ENCODE data around the gene ADGRV1.

The ADGRV1 gene

GRCh38 chr5:91098541-91098940 is 539.9 kb downstream of the ADGRV1 start:
- DNase-seq (ENCODE audit: low spot score): no peak
- TF ChIP-seq, protein P1, sequence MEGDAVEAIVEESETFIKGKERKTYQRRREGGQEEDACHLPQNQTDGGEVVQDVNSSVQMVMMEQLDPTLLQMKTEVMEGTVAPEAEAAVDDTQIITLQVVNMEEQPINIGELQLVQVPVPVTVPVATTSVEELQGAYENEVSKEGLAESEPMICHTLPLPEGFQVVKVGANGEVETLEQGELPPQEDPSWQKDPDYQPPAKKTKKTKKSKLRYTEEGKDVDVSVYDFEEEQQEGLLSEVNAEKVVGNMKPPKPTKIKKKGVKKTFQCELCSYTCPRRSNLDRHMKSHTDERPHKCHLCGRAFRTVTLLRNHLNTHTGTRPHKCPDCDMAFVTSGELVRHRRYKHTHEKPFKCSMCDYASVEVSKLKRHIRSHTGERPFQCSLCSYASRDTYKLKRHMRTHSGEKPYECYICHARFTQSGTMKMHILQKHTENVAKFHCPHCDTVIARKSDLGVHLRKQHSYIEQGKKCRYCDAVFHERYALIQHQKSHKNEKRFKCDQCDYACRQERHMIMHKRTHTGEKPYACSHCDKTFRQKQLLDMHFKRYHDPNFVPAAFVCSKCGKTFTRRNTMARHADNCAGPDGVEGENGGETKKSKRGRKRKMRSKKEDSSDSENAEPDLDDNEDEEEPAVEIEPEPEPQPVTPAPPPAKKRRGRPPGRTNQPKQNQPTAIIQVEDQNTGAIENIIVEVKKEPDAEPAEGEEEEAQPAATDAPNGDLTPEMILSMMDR (IDR thresholded peaks at IDR 0.05): no peak
- H3K27ac ChIP-seq: no peak overlapping the region

DNA sequence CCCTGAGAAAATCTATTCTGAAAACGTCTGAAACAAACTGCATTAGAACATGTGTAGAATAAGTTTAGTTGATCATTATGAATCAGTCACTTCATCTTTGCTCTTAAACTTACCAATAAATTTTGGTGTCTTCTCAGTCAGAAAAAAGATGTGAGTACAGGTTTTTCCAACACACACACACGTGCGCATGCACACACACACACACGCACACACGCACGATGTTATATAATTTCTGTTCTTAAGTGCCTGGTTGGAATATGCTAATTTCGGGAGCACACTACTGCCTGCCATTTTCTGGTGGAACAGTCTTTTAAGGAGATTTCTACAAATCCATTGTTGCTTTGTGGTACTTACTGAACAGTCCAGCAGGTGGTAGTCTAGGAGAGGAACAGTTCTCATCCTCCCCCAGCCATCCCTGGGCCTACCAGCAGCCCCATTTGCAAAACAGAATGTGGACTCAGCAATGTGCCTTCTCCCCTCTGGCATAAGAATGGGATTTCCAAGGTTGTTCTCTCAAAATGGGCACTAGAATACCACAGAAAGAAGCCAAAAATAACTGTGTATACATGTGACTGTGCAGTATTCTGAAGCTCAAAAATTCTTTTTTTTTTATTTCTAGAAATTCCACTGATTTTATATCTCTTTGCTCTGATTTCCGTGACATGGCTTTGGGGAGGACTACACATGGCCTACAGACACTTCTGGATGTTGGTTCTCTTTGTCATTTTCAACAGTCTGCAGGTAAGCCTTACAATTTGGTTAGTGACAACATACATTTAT is 543.2 kb downstream of the ADGRV1 start:
- TF ChIP-seq, protein P1 (IDR thresholded peaks at IDR 0.05): peak; percentile 69
- peak; percentile 84 for DNase-seq (ENCODE audit: low spot score)
- Histone ChIP-seq H3K4me3 (no peak overlapping the region), H3K27ac (peak overlapping the region; percentile 10 to 27)

More at GRCh38 chr5:91098541-91098940, 539.9 kb downstream of the ADGRV1 start:
- H3K4me3 ChIP-seq: no peak overlapping the region

- TF ChIP-seq, protein P1 (IDR thresholded peaks at IDR 0.05): no peak
- Histone ChIP-seq H3K4me3 (no peak overlapping the region), H3K27ac (no peak overlapping the region)
- no peak for DNase-seq (ENCODE audit: low spot score)
Observed at GRCh38 chr5:91103353-91104061, 544.9 kb downstream of the ADGRV1 start.

DNA sequence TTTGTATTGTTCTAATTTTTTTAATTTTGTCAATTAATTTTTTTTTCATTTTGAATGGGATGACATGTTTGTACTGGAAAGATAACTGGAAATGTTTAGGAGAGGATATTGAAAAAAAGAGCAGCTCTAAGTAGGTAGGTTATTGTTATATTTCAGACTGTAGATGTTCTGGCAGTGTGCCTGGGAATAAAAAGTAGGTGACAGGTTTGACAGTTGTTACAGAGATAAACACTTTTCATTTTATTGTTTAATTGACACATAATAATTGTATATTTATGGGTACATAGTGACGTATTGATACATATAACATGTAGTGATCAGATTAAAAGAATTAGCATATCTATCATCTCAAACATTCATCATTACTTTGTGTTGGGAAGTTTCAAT is 545.5 kb downstream of the ADGRV1 start:
- Histone ChIP-seq H3K27ac (no peak overlapping the region), H3K4me3 (no peak overlapping the region)
- DNase-seq (ENCODE audit: low spot score): no peak
- TF ChIP-seq, protein P1 (IDR thresholded peaks at IDR 0.05): no peak

DNA sequence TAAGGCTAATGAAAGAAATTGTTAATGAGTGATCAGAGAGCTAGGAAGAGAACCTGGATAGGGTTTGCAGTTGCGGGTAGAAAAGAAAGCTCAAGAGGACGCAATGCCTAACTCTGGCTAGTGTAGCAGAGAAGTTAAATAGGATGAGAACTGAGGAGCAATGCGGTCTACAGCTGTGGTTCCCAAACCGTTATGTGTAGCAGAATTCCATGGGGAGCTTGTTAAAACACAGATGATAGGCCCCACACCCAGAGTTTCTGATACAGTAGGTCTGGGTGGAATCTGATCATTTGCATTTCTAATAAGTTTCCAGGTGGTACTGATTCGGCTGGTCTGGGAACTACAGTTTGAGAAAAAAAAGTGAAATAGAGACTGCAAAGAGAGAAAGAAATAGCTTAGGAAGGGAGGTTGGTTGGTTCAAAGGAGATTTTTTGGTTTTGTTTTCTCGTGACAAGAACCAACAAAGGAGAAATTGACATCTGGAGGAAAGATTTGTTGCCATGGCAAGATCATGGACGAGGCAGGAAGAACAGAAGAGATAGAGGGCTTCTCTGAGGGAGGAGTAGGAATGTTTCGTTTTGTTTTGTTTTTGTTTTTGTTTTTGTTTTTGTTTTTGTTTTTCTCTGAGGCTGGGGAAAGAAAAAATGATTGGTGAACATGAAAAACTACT is 548.4 kb downstream of the ADGRV1 start:
- TF ChIP-seq, protein P1 (IDR thresholded peaks at IDR 0.05): no peak
- DNase-seq (ENCODE audit: low spot score): no peak
- H3K27ac ChIP-seq: no peak overlapping the region

GRCh38 chr5:91109634-91110033 is 551.0 kb downstream of the ADGRV1 start:
- H3K4me3 ChIP-seq: no peak overlapping the region
- TF ChIP-seq, protein P1 (IDR thresholded peaks at IDR 0.05): no peak
- no peak for DNase-seq (ENCODE audit: low spot score)
- H3K27ac ChIP-seq: no peak overlapping the region

More for the DNA sequence above, 548.4 kb downstream of the ADGRV1 start:
- no peak overlapping the region for H3K4me3 ChIP-seq
